ENCODE results near the gene CEMP1.
A peak's percentile ranks its signal among the peaks of the same experiment; 100 is the strongest.

CEMP1 gene

GRCh38 chr16:2518823-2519710 is 12.1 kb downstream of the CEMP1 start:
- no peak for DNase-seq (ENCODE audit: low spot score)

GRCh38 chr16:2517954-2518605 is 13.1 kb downstream of the CEMP1 start:
- DNase-seq (ENCODE audit: low spot score) = no peak

- no peak for DNase-seq (ENCODE audit: low spot score)
Observed at GRCh38 chr16:2516391-2517240, 14.6 kb downstream of the CEMP1 start.

GRCh38 chr16:2515180-2515851 is 15.9 kb downstream of the CEMP1 start:
- no peak for DNase-seq (ENCODE audit: low spot score)

- no peak for DNase-seq (ENCODE audit: low spot score)
Observed at GRCh38 chr16:2514333-2515179, 16.7 kb downstream of the CEMP1 start.

GRCh38 chr16:2513405-2514332 is 17.5 kb downstream of the CEMP1 start, which contains the start of gene ATP6V0C:
ATP6V0C (plus strand) TSS chr16:2513952; CDS start chr16:2514104, 152 bp downstream.
- peak; percentile 91 for DNase-seq (ENCODE audit: low spot score)

- DNase-seq (ENCODE audit: low spot score) = no peak
Observed at GRCh38 chr16:2512735-2513404, 18.3 kb downstream of the CEMP1 start.

GRCh38 chr16:2511996-2512734 is 19.0 kb downstream of the CEMP1 start:
- no peak for DNase-seq (ENCODE audit: low spot score)

GRCh38 chr16:2511128-2511800 is 19.9 kb downstream of the CEMP1 start:
- DNase-seq (ENCODE audit: low spot score) = no peak

- DNase-seq (ENCODE audit: low spot score) = no peak
Observed at GRCh38 chr16:2508722-2509400, 22.3 kb downstream of the CEMP1 start.

GRCh38 chr16:2507665-2508064 is 23.5 kb downstream of the CEMP1 start:
- DNase-seq (ENCODE audit: low spot score) = no peak

GRCh38 chr16:2507052-2507659 is 24.1 kb downstream of the CEMP1 start:
- no peak for DNase-seq (ENCODE audit: low spot score)

- no peak for DNase-seq (ENCODE audit: low spot score)
Observed at GRCh38 chr16:2505695-2506094, 25.5 kb downstream of the CEMP1 start.

GRCh38 chr16:2501946-2502895 is 29.0 kb downstream of the CEMP1 start:
- no peak for DNase-seq (ENCODE audit: low spot score)

GRCh38 chr16:2500918-2501750 is 30.1 kb downstream of the CEMP1 start:
- DNase-seq (ENCODE audit: low spot score) = peak; percentile 83

Measured in HuH-7.5 (cell line).